Measurements from ENCODE around the gene SLCO3A1.

SLCO3A1 gene

DNA sequence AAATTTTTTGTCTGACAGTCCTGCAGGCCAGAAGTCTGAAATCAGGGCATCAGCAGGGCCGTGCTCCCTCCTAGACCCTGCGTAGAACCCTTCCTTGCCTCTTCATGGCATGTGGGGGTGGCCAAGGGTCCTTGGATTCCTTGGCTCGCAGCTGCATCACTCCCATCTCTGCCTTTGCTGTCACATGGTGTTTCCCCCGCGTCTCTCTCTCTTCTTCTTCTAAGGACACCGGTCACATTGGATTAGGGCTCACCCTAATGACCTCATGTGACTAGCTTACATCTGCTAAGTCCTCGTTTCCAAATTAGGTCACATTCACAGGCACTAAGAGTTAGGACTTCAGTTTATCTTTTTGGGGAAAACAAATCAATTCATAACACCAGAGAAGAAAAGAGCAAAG, 12.0 kb downstream of the SLCO3A1 start:
- Histone ChIP-seq H3K4me3 (ENCODE audit: low read depth in 1 of 2, low read length in 2 of 2) (no peak overlapping the region), H3K9ac (ENCODE audit: low read depth, low read length) (no peak overlapping the region), H3K36me3 (ENCODE audit: insufficient read depth, low read length) (no peaks in the 10 kb centered on the region), H4K20me1 (ENCODE audit: insufficient read depth, low read length) (peaks cover 6% of the 10 kb centered on the region; the same call in 1 of the 2 replicates), H3K4me1 (ENCODE audit: insufficient read depth, low read length) (peaks cover 20% of the 10 kb centered on the region), H3K27ac (ENCODE audit: low read length) (no peak overlapping the region), H3K9me3 (ENCODE audit: insufficient read depth, low read length, severe bottlenecking) (no peaks in the 10 kb centered on the region), H3K4me2 (ENCODE audit: insufficient read depth, low read length) (no peak overlapping the region), H3K27me3 (ENCODE audit: insufficient read depth, low read length, poor library complexity) (peaks cover 2% of the 10 kb centered on the region), H3K79me2 (ENCODE audit: insufficient read depth, low read length) (no peaks in the 10 kb centered on the region), H2AFZ (ENCODE audit: low read depth, low read length) (no peak overlapping the region)
- ATAC-seq (ENCODE audit: insufficient read depth, low read depth) (no peak), DNase-seq (no peak)
- TF ChIP-seq EZH2 (IDR thresholded peaks at IDR 0.05; ENCODE audit: borderline replicate concordance, low read depth, low read length, severe bottlenecking): no peak
- TF ChIP-seq, protein P1, sequence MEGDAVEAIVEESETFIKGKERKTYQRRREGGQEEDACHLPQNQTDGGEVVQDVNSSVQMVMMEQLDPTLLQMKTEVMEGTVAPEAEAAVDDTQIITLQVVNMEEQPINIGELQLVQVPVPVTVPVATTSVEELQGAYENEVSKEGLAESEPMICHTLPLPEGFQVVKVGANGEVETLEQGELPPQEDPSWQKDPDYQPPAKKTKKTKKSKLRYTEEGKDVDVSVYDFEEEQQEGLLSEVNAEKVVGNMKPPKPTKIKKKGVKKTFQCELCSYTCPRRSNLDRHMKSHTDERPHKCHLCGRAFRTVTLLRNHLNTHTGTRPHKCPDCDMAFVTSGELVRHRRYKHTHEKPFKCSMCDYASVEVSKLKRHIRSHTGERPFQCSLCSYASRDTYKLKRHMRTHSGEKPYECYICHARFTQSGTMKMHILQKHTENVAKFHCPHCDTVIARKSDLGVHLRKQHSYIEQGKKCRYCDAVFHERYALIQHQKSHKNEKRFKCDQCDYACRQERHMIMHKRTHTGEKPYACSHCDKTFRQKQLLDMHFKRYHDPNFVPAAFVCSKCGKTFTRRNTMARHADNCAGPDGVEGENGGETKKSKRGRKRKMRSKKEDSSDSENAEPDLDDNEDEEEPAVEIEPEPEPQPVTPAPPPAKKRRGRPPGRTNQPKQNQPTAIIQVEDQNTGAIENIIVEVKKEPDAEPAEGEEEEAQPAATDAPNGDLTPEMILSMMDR (IDR thresholded peaks at IDR 0.05; ENCODE audit: borderline replicate concordance, extremely low read depth, low read length, poor library complexity, severe bottlenecking): no peak

- Histone ChIP-seq H3K27me3 (ENCODE audit: insufficient read depth, low read length, poor library complexity) (peaks cover 2% of the 10 kb centered on the region), H3K4me3 (ENCODE audit: low read depth in 1 of 2, low read length in 2 of 2) (no peak overlapping the region), H3K36me3 (ENCODE audit: insufficient read depth, low read length) (no peaks in the 10 kb centered on the region), H3K4me1 (ENCODE audit: insufficient read depth, low read length) (peaks cover 21% of the 10 kb centered on the region), H4K20me1 (ENCODE audit: insufficient read depth, low read length) (peaks cover 6% of the 10 kb centered on the region; the same call in 1 of the 2 replicates), H2AFZ (ENCODE audit: low read depth, low read length) (no peak overlapping the region), H3K79me2 (ENCODE audit: insufficient read depth, low read length) (no peaks in the 10 kb centered on the region), H3K9ac (ENCODE audit: low read depth, low read length) (no peak overlapping the region), H3K4me2 (ENCODE audit: insufficient read depth, low read length) (no peak overlapping the region), H3K9me3 (ENCODE audit: insufficient read depth, low read length, severe bottlenecking) (no peaks in the 10 kb centered on the region), H3K27ac (ENCODE audit: low read length) (no peak overlapping the region)
- TF ChIP-seq EZH2 (IDR thresholded peaks at IDR 0.05; ENCODE audit: borderline replicate concordance, low read depth, low read length, severe bottlenecking): no peak
- TF ChIP-seq, protein P1 (IDR thresholded peaks at IDR 0.05; ENCODE audit: borderline replicate concordance, extremely low read depth, low read length, poor library complexity, severe bottlenecking): no peak
- peak; percentile 5; the same call in 1 of the 3 replicates for ATAC-seq (ENCODE audit: insufficient read depth, low read depth)
- DNase-seq: no peak
Observed at GRCh38 chr15:91865950-91866349, 12.4 kb downstream of the SLCO3A1 start.

- DNase-seq (peak; percentile 66), ATAC-seq (ENCODE audit: insufficient read depth, low read depth) (peak; percentile 86)
- Histone ChIP-seq H2AFZ (ENCODE audit: low read depth, low read length) (no peak overlapping the region), H3K9me3 (ENCODE audit: insufficient read depth, low read length, severe bottlenecking) (no peaks in the 10 kb centered on the region), H3K9ac (ENCODE audit: low read depth, low read length) (no peak overlapping the region), H3K4me1 (ENCODE audit: insufficient read depth, low read length) (peaks cover 26% of the 10 kb centered on the region), H3K27ac (ENCODE audit: low read length) (no peak overlapping the region), H3K79me2 (ENCODE audit: insufficient read depth, low read length) (no peaks in the 10 kb centered on the region), H3K27me3 (ENCODE audit: insufficient read depth, low read length, poor library complexity) (peaks cover 2% of the 10 kb centered on the region), H3K4me2 (ENCODE audit: insufficient read depth, low read length) (no peak overlapping the region), H3K4me3 (ENCODE audit: low read depth in 1 of 2, low read length in 2 of 2) (no peak overlapping the region), H3K36me3 (ENCODE audit: insufficient read depth, low read length) (no peaks in the 10 kb centered on the region), H4K20me1 (ENCODE audit: insufficient read depth, low read length) (peaks cover 6% of the 10 kb centered on the region; the same call in 1 of the 2 replicates)
- TF ChIP-seq, protein P1 (IDR thresholded peaks at IDR 0.05; ENCODE audit: borderline replicate concordance, extremely low read depth, low read length, poor library complexity, severe bottlenecking): no peak
- TF ChIP-seq EZH2 (IDR thresholded peaks at IDR 0.05; ENCODE audit: borderline replicate concordance, low read depth, low read length, severe bottlenecking): no peak
Observed at GRCh38 chr15:91866371-91866905, 12.9 kb downstream of the SLCO3A1 start.
